Choroid plexus epithelial cell (primary cell): ENCODE results near the gene ZNF521.

ENCODE experiments used
- DNase-seq: peaks from one replicate; pipeline ENCODE4 v3.0.0-alpha.2; 2010; ENCODE audit warnings: low read depth
- H3K4me3 ChIP-seq: 2 replicates; pipeline ENCODE4 v1.5.1; 2011; ENCODE audit warnings: low read depth, mild to moderate bottlenecking, control low read depth, low read length, moderate library complexity
- CTCF ChIP-seq: conservative IDR thresholded peaks from 2 replicates; pipeline ENCODE4 v1.5.1; 2011; ENCODE audit warnings: low read depth, mild to moderate bottlenecking, control low read depth, inconsistent platforms, low read length, moderate library complexity

ZNF521 gene

GRCh38 chr18:25145731-25146511, 206.0 kb downstream of the ZNF521 start:
- TF ChIP-seq CTCF: no peak
- no peak for DNase-seq
- H3K4me3 ChIP-seq: no peak overlapping the region

- no peak overlapping the region for H3K4me3 ChIP-seq
- TF ChIP-seq CTCF: no peak
- peak; percentile 74 for DNase-seq
Measured at GRCh38 chr18:25144820-25145219, 207.1 kb downstream of the ZNF521 start.

GRCh38 chr18:25141886-25142285, 210.1 kb downstream of the ZNF521 start:
- no peak for DNase-seq
- TF ChIP-seq CTCF: no peak
- H3K4me3 ChIP-seq: no peak overlapping the region

GRCh38 chr18:25141399-25141798, 210.6 kb downstream of the ZNF521 start:
- no peak for TF ChIP-seq CTCF
- DNase-seq: no peak
- no peak overlapping the region for H3K4me3 ChIP-seq

GRCh38 chr18:25140962-25141308, 211.0 kb downstream of the ZNF521 start:
- DNase-seq: no peak
- no peak for TF ChIP-seq CTCF

GRCh38 chr18:25140124-25140961, 211.6 kb downstream of the ZNF521 start:
- TF ChIP-seq CTCF: no peak
- no peak overlapping the region for H3K4me3 ChIP-seq

More at GRCh38 chr18:25140962-25141308, 211.0 kb downstream of the ZNF521 start:
- no peak overlapping the region for H3K4me3 ChIP-seq

More at GRCh38 chr18:25140124-25140961, 211.6 kb downstream of the ZNF521 start:
- no peak for DNase-seq
